MV-4-11 (cell line): Measurements from ENCODE around the gene PPM1E.
"Not testable (repeated sequence)": the region's sequence is repeated elsewhere in the genome, so short reads cannot be mapped to it uniquely, and the experiment has no call there.

Source experiments
- DNase-seq: peaks from one replicate; lab custom pipeline; 2025; lab: John Stamatoyannopoulos, UW

The PPM1E gene

GRCh38 chr17:58840820-58841612, 85.4 kb downstream of the PPM1E start:
- no peak for DNase-seq

- DNase-seq: not testable (repeated sequence)
Observed at GRCh38 chr17:58846413-58846812, 90.8 kb downstream of the PPM1E start.

DNA sequence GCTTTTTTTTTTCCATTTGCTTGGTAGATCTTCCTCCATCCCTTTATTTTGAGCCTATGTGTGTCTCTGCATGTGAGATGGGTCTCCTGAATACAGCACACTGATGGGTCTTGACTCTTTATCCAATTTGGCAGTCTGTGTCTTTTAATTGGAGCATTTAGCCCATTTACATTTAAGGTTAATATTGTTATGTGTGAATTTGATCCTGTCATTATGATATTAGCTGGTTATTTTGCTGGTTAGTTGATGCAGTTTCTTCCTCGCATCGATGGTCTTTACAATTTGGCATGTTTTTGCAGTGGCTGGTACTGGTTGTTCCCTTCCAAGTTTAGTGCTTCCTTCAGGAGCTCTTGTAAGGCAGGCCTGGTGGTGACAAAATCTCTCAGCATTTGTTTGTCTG, 94.5 kb downstream of the PPM1E start:
- DNase-seq: not testable (repeated sequence)

- no peak for DNase-seq
Observed at GRCh38 chr17:58865301-58865700, 109.6 kb downstream of the PPM1E start.

DNA sequence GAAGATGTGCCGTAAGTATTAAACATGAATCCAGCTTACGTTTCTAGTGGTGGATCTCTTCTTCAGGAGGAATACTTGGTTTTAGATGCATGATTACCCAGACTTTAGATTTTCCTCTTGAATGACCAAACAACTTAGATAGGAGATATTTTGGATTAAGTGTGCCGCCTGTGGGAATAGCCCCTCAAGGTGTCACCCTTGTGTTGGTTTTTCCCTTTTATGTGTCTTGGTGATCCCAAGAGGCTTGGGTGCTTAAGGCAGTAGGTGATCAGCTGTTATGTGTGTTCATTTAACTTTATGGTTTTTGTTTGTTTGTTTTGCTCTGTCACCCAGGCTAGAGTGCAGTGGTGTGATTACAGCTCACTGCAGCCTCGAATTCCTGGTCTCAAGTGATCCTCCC, 115.1 kb downstream of the PPM1E start:
- no peak for DNase-seq

DNA sequence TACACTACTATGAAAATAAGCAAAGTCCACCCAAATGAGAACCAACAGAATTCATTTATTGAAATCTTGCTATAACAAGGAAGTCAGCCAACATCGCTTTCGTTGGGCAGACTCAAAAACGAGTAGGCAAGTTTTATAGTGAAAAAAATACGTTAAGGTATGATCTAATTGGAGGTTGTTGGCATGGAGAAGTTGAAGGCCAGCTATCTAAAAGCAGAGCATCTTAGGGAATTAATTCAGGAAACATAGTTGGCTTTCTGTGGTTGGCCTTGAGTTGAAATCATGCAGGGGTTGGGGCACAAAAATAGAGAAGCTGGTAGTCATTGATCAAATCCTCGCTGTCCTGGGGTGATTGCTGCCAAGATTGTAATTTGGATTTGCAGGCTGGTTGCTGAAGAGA, 118.3 kb downstream of the PPM1E start:
- peak; percentile 52 for DNase-seq

DNA sequence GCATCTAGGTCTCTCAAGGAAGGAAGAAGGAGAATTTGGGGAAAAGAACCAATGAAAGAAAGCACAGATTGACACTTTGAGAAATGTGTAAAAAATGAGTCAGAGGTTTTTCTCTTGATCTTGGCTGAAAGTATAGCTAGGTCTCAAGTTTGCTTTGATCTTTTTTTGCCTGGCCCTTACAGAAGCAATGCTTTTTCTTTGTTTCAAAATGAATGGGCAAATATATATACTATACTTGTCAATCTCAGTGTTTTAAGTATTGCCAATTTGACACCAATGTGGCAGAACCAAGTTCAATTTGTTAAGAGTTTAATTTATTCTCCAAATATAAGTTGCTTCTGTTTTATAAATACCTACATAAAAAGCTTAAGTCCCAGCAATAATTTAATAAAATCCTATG, 119.6 kb downstream of the PPM1E start:
- DNase-seq: no peak

GRCh38 chr17:58884161-58884560, 128.5 kb downstream of the PPM1E start:
- DNase-seq: no peak

GRCh38 chr17:58886514-58886913, 130.9 kb downstream of the PPM1E start:
- DNase-seq: no peak

GRCh38 chr17:58889928-58890327, 134.3 kb downstream of the PPM1E start:
- DNase-seq: no peak

GRCh38 chr17:58899191-58899590, 143.5 kb downstream of the PPM1E start:
- DNase-seq: no peak

DNA sequence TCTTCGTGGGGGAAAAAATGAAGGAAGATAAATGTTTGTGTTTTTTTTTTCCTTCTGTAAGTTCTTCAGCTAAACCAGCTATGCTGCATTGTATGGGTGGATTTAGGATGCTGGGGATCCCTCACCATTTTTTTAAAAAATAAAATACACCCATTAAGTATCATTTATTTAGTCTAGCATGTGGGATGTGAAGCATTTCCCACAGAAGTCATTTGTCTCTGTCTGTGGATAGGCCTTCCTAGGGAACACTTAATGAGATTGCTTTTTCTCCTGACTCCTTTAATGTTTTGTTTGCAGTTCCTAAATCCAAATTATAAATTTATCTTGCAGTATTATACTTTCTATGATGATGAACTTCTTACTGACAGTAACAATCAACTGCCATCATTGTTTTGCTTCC, 146.7 kb downstream of the PPM1E start:
- DNase-seq: no peak

GRCh38 chr17:58911741-58912343, 156.2 kb downstream of the PPM1E start:
- no peak for DNase-seq

DNA sequence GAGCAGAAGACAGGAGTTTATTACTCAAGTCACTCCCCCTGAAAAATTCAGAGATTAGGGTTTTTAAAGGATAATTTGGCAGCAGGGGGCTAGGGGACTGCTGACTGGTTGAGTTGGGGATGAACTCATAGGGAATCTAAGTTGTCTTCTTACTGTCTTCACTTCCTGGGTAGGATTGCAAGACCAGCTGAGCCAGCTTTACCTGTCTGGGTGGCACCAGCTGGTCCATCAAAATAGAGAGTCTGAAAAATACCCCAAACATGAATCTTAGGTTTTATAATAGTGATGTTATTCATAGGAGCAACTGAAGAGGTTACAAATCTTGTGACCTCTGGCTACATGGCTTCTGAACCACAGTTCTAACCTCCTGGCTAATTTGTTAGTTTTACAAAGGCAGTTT, 157.9 kb downstream of the PPM1E start:
- no peak for DNase-seq

DNA sequence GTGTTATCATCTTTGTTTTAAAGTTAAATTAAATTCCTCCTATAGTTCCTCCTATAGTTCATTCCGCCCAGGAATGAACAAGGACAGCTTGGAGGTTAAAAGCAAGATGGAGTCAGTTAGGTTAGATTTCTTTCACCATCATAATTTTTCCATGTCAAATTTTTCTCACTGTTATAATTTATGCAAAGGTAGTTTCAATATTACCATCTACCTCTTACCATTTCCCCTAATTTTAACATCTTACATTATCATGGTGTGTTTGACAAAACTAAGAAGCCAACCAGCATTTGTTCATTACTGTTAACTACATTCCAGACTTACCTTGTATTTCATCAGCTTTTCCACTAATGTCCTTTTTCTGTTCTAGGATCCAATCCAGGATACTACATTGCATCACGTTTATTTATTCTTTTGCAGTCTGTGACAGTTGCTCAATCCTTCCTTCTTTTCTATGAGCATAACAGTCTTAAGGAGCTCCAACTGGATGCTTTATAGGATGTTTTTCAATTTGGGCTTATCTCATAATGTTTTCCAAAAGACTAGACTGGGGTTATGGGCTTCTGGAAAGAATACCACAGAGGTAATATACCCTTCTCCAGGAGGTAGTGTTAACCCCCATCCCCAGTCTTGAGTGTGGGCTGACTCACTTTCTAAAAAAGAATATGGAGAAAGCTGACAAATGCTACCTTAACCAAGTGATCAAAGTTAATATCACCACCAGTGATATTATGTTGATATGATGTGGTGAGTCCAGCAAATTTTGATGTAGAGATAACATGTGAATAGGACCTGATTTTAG, 158.5 kb downstream of the PPM1E start:
- no peak for DNase-seq

GRCh38 chr17:58917228-58917627, 161.6 kb downstream of the PPM1E start:
- DNase-seq: no peak

DNA sequence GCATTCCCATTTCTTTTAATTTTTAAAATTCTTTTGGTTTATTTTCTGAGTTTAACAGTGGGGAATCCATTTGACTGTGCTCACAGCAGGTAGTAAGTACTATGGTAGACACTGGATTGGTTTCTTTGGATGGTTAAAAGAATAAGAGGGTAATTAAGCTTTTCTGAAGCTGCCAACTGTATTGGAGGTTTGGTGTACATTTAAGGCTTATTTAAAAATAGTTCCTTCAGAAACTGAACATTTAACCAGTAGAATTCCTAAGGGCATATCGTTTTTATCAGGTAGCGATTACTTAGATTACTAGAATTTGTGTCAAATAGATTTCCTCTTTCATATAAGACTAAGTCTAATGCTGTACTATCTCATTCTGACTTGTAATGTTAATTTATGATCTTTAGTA, 162.4 kb downstream of the PPM1E start:
- DNase-seq: no peak

DNA sequence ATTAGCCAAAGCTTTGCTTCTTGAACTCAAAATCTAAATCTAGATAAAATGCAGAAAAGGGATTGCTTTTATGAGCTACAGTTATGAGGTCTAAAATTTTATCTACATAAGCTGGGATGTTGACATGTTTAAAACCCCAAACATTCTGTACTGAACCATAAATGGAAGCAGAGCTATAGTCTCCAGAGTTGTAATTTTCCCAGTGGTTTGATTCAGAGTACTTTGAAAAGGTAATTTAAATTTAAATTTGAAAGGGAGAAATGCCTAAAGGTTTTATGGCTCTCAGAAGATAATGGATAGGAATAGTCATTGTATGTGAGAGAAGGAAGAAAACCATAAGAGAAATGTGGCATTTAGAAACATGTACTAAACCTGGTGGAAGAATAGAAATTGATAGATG, 163.2 kb downstream of the PPM1E start:
- no peak for DNase-seq

DNA sequence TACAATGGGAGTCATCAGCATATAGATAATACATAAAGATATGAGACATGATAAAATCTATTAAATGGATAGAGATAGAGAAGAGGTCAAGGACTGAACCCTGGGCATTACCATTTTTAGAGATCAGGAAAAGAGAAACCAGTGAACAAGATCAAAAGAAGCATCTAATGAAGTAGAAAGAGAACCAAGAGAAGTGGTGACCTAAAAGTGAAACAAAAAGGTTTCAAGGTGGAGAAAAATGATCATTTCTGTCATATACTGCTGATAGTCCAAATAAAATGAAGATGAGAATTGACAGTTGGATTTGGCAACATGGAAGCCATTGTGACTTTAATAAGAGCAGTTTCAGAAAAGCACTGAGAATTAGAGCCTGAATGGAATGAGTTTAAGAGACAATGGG, 165.1 kb downstream of the PPM1E start:
- no peak for DNase-seq

DNA sequence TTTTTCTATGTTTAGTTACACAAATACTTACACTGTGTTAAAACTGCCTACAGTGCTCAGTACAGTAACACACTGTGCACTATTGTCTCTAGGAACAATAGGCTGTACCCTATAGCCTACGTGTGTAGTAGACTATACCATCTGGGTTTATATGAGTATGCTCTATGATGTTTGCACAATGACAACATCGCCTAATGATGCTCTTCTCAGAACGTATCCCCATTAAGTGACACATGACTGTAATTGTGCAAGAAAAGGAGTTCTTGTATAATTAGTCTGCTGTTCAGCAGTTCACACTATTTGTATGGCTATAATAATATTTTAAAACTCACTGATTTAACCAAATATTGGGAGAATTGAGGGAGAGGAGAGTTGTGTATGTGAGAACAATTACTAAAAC, 177.3 kb downstream of the PPM1E start:
- no peak for DNase-seq

- DNase-seq: no peak
Observed at GRCh38 chr17:58936295-58936694, 180.6 kb downstream of the PPM1E start.

DNA sequence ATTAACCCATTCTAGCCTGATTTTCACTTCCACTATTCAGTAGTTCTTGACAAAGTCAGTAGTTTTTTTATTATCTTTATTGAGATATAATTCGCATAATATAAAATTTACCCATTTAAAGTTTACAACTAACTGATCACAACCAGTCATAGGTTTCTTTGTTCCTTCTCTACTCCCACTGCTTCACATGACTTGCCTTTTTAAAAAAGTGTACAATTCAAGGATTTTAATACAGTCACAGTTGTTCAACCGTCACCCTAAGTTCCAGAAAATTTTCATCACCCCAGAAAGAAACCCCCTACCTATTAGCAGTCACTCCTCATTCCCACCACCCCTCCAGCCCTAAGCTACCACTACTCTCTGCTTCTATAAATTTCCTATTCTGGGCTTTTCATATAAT, 188.5 kb downstream of the PPM1E start:
- no peak for DNase-seq

DNA sequence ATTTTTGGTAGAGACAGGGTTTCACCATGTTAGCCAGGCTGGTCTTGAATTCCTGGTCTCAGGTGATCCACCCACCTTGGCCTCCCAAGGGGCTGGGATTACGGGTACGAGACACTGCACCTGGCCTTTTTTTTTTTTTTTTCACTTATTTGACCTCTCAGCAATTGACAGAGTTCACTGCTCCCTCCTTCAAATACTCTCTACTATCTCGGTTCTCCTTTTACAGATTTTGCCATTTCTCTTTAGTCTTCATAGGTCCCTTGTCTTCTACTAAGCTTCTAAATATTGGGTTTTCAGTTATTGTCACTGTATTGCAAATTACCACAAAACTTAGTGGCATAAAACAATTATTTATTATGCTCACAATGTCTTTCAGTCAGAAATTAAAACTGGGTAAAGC, 191.8 kb downstream of the PPM1E start:
- no peak for DNase-seq
